ENCODE measurements around the gene ZBTB46.

DNA sequence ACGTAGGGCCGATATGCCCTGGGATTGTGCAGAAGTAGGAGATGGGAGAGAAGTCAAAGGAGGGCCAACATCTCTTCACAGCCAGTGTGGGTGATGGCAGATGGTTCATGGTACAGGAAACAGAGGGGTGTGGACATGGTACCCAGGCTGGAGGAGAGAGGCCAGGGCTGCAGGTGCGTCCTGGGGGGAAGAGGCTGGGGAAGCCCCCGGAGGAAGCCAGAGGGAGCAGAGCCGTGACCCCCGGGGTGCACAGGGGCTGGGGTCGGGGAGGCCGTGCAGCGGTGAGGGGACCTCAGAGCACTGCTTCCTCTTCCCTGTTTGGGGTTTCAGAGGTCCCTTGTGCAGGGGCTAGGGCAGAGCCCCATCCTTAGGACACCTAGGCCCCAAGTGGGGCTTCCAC is 11.2 kb upstream of the ZBTB46 start:
- TF ChIP-seq, protein P1, sequence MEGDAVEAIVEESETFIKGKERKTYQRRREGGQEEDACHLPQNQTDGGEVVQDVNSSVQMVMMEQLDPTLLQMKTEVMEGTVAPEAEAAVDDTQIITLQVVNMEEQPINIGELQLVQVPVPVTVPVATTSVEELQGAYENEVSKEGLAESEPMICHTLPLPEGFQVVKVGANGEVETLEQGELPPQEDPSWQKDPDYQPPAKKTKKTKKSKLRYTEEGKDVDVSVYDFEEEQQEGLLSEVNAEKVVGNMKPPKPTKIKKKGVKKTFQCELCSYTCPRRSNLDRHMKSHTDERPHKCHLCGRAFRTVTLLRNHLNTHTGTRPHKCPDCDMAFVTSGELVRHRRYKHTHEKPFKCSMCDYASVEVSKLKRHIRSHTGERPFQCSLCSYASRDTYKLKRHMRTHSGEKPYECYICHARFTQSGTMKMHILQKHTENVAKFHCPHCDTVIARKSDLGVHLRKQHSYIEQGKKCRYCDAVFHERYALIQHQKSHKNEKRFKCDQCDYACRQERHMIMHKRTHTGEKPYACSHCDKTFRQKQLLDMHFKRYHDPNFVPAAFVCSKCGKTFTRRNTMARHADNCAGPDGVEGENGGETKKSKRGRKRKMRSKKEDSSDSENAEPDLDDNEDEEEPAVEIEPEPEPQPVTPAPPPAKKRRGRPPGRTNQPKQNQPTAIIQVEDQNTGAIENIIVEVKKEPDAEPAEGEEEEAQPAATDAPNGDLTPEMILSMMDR (IDR thresholded peaks at IDR 0.05), result no peak
- TF ChIP-seq POLR2A (IDR thresholded peaks at IDR 0.05), result no peak
